ENCODE measurements around the gene CX3CL1. TPM values are rescaled to one million over a fixed set of nuclear protein-coding genes. Genes with fewer than 3 reads are reported as not detected.

Gene CX3CL1
- total RNA-seq, 1 experiment from 2014 or later: 0.15 TPM

DNA sequence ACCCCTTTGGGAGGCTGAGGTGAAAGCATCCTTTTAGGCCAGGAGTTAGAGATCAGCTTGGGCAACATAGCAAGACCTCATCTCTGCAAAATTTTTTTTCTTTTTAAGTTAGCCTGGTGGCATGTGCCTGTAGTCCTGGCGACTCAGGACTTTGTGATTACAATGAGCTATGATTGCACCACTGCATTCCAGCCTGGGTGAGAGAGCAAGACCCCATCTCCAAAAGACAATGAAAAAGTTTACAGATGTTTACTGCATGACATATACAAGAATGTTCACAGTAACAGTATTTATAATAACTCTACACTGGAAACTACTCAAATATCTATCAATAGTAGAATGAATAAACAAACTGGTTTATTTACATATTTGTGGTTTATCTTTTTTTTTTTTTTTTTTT lies 46.8 kb upstream of the CX3CL1 start:
- H3K4me1 ChIP-seq (ENCODE audit: control insufficient read depth in 1 of 2, insufficient read depth in 2 of 2, low read length in 2 of 2): no peaks in the 10 kb centered on the region
- H3K27me3 ChIP-seq (ENCODE audit: insufficient read depth, low read length): no peaks in the 10 kb centered on the region
- H2AFZ ChIP-seq (ENCODE audit: low read depth, low read length, poor library complexity, severe bottlenecking): no peak overlapping the region
- no peak overlapping the region for H3K27ac ChIP-seq (ENCODE audit: low read depth, low read length)
- POLR2A ChIA-PET: interaction anchor here (0.7 to 1.0 kb wide), 2 partner anchors 9 to 89 kb away, joined by 3 to 4 read pairs; no protein-coding TSS in a partner anchor
- RAD21 ChIA-PET (ENCODE audit: low non-redundant PET in 1 of 2, low total read pairs in 2 of 2, uncharacterized antibody in 2 of 2, unreplicated experiment in 2 of 2): no interaction called here
- H3K4me3 ChIP-seq (replicated peaks in 1 of 2; ENCODE audit: low read depth in 1 of 2, low read length in 2 of 2): no peak overlapping the region
- ATAC-seq (no peak), DNase-seq (ENCODE audit: low read depth, low spot score) (no peak)
- H3K36me3 ChIP-seq (ENCODE audit: control insufficient read depth in 1 of 2, insufficient read depth in 2 of 2, low read length in 2 of 2): no peaks in the 10 kb centered on the region
- no peaks in the 10 kb centered on the region for H4K20me1 ChIP-seq (ENCODE audit: insufficient read depth)
- CTCF ChIA-PET: no interaction called here
- no peaks in the 10 kb centered on the region for H3K79me2 ChIP-seq (ENCODE audit: insufficient read depth, low read length)
- no TSS peak for BruUV-seq (replicated peaks)
- H3K9me3 ChIP-seq (ENCODE audit: control insufficient read depth in 1 of 2, insufficient read depth in 1 of 2, low read depth in 1 of 2, low read length in 2 of 2): no peaks in the 10 kb centered on the region
- no peak overlapping the region for H3K9ac ChIP-seq (ENCODE audit: low read length)
- H3K9me2 ChIP-seq (ENCODE audit: insufficient read depth): no peaks in the 10 kb centered on the region
- intact Hi-C loops (cut with micrococcal nuclease): no loop called here
- no peak overlapping the region for H3K4me2 ChIP-seq (ENCODE audit: low read length)
- no peak for TF ChIP-seq CEBPB (IDR thresholded peaks at IDR 0.05; ENCODE audit: low read depth)
- TF ChIP-seq, protein P1, sequence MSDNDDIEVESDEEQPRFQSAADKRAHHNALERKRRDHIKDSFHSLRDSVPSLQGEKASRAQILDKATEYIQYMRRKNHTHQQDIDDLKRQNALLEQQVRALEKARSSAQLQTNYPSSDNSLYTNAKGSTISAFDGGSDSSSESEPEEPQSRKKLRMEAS (IDR thresholded peaks at IDR 0.05): no peak
- no peak for TF ChIP-seq EZH2phosphoT487 (IDR thresholded peaks at IDR 0.05; ENCODE audit: borderline replicate concordance)
- TF ChIP-seq, protein P2, sequence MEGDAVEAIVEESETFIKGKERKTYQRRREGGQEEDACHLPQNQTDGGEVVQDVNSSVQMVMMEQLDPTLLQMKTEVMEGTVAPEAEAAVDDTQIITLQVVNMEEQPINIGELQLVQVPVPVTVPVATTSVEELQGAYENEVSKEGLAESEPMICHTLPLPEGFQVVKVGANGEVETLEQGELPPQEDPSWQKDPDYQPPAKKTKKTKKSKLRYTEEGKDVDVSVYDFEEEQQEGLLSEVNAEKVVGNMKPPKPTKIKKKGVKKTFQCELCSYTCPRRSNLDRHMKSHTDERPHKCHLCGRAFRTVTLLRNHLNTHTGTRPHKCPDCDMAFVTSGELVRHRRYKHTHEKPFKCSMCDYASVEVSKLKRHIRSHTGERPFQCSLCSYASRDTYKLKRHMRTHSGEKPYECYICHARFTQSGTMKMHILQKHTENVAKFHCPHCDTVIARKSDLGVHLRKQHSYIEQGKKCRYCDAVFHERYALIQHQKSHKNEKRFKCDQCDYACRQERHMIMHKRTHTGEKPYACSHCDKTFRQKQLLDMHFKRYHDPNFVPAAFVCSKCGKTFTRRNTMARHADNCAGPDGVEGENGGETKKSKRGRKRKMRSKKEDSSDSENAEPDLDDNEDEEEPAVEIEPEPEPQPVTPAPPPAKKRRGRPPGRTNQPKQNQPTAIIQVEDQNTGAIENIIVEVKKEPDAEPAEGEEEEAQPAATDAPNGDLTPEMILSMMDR (IDR thresholded peaks at IDR 0.05 in 2 of 3, conservative IDR thresholded peaks at IDR 0.05 in 1 of 3; ENCODE audit: borderline replicate concordance in 1 of 3, insufficient read depth in 1 of 3, low read depth in 2 of 3, low read length in 2 of 3): no peak
- no peak for TF ChIP-seq SP1 (IDR thresholded peaks at IDR 0.05; ENCODE audit: low read depth)
- no peak for TF ChIP-seq ZNF274 (IDR thresholded peaks at IDR 0.05; ENCODE audit: low read depth, low read length)
- TF ChIP-seq JUND (IDR thresholded peaks at IDR 0.05): no peak

DNA sequence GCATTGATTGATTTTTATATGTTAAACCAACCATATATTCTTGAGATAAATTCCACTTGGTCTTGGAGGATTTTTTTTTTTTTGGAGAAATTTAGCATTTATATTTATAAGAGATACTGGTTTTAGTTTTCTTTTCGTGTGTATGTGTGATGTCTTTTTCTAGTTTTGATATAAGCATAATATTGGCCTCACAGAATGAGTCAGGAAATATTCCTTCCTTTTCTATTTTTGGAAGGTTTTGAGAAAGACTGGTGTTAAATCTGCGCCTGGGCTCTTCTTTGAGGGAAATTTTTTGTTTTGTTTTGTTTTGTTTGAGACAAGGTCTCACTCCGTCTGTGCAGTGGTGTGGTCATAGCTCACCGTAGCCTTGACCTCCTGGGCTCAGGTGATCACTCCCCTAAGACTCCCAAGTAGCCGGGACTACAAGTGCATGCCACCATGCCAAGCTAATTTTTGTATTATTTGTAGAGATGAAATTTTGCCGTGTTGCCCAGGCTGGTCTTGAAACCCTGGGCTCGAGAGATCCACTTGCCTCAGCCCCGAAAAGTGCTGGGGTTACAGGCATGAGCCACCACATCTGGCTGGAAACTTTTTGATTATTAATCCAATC lies 42.5 kb upstream of the CX3CL1 start:
- POLR2A ChIA-PET: no interaction called here
- no peak overlapping the region for H3K27ac ChIP-seq (ENCODE audit: low read depth, low read length)

More for the DNA sequence above, 42.5 kb upstream of the CX3CL1 start:
- RAD21 ChIA-PET (ENCODE audit: low non-redundant PET in 1 of 2, low total read pairs in 2 of 2, uncharacterized antibody in 2 of 2, unreplicated experiment in 2 of 2): no interaction called here
- Histone ChIP-seq H4K20me1 (ENCODE audit: insufficient read depth) (no peaks in the 10 kb centered on the region), H3K9me2 (ENCODE audit: insufficient read depth) (no peaks in the 10 kb centered on the region), H3K27me3 (ENCODE audit: insufficient read depth, low read length) (no peaks in the 10 kb centered on the region), H3K9ac (ENCODE audit: low read length) (no peak overlapping the region), H3K4me3 (replicated peaks in 1 of 2; ENCODE audit: low read depth in 1 of 2, low read length in 2 of 2) (no peak overlapping the region), H3K9me3 (ENCODE audit: control insufficient read depth in 1 of 2, insufficient read depth in 1 of 2, low read depth in 1 of 2, low read length in 2 of 2) (no peaks in the 10 kb centered on the region), H3K4me2 (ENCODE audit: low read length) (no peak overlapping the region), H3K36me3 (ENCODE audit: control insufficient read depth in 1 of 2, insufficient read depth in 2 of 2, low read length in 2 of 2) (no peaks in the 10 kb centered on the region), H2AFZ (ENCODE audit: low read depth, low read length, poor library complexity, severe bottlenecking) (no peak overlapping the region), H3K79me2 (ENCODE audit: insufficient read depth, low read length) (no peaks in the 10 kb centered on the region), H3K4me1 (ENCODE audit: control insufficient read depth in 1 of 2, insufficient read depth in 2 of 2, low read length in 2 of 2) (no peaks in the 10 kb centered on the region)
- no peak for ATAC-seq
- TF ChIP-seq, protein P2 (IDR thresholded peaks at IDR 0.05 in 2 of 3, conservative IDR thresholded peaks at IDR 0.05 in 1 of 3; ENCODE audit: borderline replicate concordance in 1 of 3, insufficient read depth in 1 of 3, low read depth in 2 of 3, low read length in 2 of 3): no peak
- no peak for TF ChIP-seq ZFX (IDR thresholded peaks at IDR 0.05)
- no peak for TF ChIP-seq ZNF274 (IDR thresholded peaks at IDR 0.05; ENCODE audit: low read depth, low read length)
- TF ChIP-seq SP1 (IDR thresholded peaks at IDR 0.05; ENCODE audit: low read depth): no peak
- no peak for TF ChIP-seq POLR2A (IDR thresholded peaks at IDR 0.05; ENCODE audit: borderline replicate concordance, extremely low read depth, insufficient read depth, insufficient read length)
- no peak for TF ChIP-seq JUND (IDR thresholded peaks at IDR 0.05)
- TF ChIP-seq TCF7L2 (IDR thresholded peaks at IDR 0.05; ENCODE audit: borderline replicate concordance, extremely low read depth, insufficient read depth, insufficient read length): no peak
- TF ChIP-seq, protein P1 (IDR thresholded peaks at IDR 0.05): no peak
- TF ChIP-seq SRF (IDR thresholded peaks at IDR 0.05; ENCODE audit: low read depth): no peak
- TF ChIP-seq EZH2 (IDR thresholded peaks at IDR 0.05): no peak
- no peak for TF ChIP-seq SIN3A (IDR thresholded peaks at IDR 0.05; ENCODE audit: low read depth)
- no peak for TF ChIP-seq POLR2AphosphoS5 (IDR thresholded peaks at IDR 0.05; ENCODE audit: low read depth, low read length)
- TF ChIP-seq YY1 (IDR thresholded peaks at IDR 0.05; ENCODE audit: extremely low read depth, insufficient replicate concordance, low read depth, low read length): no peak
- TF ChIP-seq EGR1 (IDR thresholded peaks at IDR 0.05; ENCODE audit: low read depth): no peak
- DNase-seq (ENCODE audit: low read depth, low spot score): no peak
- CTCF ChIA-PET: no interaction called here
- no TSS peak for BruUV-seq (replicated peaks)
- intact Hi-C loops (cut with micrococcal nuclease): no loop called here

Data from HCT116 (cell line).